ENCODE measurements around the gene ACBD6.

GRCh38 chr1:180358649-180359048 lies 143.7 kb downstream of the ACBD6 start:
- TF ChIP-seq CTCF (conservative IDR thresholded peaks at IDR 0.05 in 1 of 2, IDR thresholded peaks at IDR 0.05 in 1 of 2; ENCODE audit: extremely low read depth in 1 of 2, insufficient read depth in 1 of 2, low read depth in 1 of 2, low read length in 2 of 2): no peak
- no peak for TF ChIP-seq EZH2 (IDR thresholded peaks at IDR 0.05; ENCODE audit: borderline replicate concordance, low read length)

All from mammary epithelial cell (primary cell).